NCI-H82 treated with DMSO at 0.1 percent for 48 hours (cell line): ENCODE measurements around the gene UFSP2.
A peak's percentile ranks its signal among the peaks of the same experiment; 100 is the strongest.

Source experiments
- DNase-seq: peaks from one replicate; lab custom pipeline; 2025; ENCODE audit not compliant: unreplicated experiment; lab: John Stamatoyannopoulos, UW

UFSP2 gene

DNA sequence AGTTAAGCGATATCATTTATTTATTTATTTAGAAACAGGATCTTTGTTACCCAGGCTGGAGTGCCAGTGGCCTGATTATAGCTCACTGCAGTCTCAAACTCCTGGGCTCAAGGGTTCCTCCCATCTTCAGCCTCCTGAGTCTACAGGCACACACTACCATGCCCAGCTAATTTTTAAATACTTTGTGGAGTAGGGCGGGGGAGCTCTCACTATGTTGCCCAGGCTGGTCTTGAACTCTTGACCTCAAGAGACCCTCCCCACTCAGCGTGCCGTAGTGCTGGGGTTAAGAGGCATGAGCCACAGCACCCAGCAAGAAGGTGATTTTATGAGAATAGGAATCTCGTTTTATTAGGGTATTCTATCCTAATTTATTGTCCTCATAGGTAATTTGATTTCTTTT is 3.9 kb upstream of the UFSP2 start:
- no peak for DNase-seq

DNA sequence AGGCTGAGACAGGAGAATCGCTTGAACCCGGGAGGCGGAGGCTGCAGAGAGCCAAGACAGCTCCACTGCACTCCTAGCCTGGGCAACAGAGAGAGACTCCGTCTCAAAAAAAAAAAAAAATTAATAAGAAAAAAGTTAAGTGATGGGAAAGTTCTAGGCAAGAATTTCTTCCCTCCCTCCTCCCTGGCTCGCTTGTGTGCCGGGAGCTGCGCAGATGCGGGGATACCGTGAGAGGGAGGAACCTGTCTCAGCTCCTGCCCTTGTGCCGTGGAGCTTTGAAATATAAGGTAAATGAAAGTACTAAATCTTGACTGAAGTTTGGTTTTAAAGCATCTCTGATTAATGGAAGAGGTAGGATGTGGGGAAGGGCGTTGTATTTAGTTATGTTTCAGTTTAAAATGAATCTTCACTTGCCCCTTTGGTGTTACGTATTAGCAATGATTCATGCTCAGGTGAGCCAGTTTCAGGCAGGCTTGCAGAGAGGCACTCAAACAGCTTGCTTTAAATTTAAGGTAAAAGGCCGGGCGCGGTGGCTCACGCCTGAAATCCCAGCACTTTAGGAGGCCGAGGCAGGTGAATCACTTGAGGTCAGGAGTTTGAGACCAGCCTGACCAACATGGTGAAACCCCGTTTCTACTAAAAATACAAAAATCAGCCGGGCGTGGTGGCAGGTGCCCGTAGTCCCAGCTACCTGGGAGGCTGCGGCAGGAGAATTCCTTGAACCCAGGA is 1.4 kb upstream of the UFSP2 start:
- DNase-seq: no peak

DNA sequence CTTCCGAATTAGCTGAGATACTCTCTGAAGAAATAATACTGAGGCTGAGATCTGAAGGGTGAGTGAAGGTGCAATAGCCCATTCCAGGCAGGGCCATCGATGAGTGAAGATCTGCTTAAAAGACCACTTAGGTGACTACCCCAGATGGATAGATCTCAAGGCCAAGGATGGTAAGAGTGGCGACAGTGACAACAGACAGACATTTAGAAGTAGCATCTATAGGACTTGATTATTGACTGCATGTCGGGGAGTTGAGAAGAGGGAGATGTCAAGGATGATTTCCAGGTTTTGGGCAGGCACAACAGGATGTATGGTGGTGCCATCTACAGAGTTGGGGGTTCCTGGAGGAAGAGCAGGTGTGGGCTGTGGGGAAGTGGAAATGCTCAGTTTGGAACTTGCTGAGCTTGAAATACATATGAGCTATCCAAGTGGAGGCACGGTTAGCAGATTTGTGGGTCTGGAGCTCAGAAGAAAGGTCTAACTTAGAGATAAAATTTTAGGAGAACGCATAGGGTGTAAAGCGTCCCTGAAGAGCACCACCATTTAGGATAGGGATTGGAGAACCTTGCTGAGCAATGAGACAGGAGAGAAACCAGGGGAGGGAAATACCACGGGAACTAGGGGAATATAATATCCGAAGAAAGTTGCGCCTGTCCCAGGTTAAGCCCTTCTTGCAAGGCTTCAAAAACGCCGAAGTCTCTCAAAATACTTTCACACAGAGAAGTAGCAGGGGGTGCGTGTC is 688 bp downstream of the UFSP2 start:
- DNase-seq: no peak

DNA sequence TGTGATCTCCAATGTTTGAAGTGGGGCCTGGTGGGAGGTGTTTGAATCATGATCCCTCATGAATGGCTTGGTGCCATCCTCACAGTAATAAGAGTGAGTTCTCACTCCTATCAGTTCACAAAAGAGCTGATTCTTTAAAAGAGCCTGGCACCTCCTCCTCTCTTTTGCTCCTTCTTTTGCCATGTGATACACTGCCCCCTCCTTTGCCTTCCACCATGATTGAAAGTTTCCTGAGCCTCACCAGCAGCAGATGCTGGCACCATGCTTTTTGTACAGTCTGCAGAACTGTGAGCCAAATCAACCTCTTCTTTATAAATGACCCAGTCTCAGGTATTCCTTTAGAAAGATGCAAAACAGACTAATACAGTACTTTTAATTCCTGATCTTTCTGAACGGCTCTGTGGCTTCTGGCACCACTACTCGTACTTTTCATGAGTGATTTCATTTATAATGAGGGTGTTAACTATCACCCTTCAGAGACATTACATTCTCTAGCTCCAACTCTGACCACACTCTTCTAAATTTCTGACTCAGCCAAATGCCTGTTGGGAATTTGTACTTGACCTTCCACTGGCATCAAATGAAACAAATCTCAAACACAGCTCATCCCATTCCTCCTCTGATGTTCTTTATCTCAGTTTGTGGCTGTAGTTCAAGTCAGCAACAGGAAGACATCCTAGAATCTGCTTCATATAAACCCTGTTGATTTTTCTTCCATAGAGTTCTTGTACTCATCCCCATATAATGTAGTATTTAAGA is 4.2 kb downstream of the UFSP2 start:
- no peak for DNase-seq

DNA sequence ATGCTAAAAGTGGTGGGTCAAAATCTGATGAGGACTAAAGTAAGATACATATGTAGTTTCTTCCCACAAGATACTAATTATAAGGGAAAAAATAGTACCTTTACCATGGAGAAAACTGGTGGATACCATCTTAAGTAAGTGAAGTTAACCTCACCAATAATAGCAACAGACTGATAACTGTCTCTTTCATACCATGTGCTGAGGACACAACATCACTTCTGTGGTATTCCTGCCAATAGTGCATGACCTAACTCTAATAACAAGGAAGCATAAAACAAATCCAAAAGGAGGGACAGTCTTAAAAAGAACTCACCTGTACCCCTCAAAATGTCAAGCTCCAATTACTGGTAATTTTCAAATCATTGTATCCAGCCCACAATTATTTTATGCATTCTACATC is 8.8 kb downstream of the UFSP2 start:
- DNase-seq: no peak

DNA sequence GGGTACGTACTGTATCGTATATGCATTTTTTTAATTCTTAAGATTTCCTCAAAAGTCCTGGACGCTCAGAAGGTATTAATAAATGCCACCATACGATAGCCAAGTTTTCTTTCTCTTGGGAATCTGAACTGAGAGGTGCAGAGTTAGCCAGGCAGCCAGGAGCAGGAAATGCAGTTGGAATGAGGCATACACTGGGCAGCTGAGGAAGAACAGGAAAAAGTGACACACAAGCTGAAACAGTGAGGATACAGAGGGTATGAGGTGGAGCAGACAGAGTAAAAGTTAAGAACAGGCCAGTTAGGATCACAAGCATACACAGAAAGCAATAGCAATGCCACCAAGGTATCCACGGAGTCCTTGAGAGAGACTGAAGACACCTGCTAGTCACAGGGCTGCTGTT is 13.4 kb downstream of the UFSP2 start:
- DNase-seq: no peak

DNA sequence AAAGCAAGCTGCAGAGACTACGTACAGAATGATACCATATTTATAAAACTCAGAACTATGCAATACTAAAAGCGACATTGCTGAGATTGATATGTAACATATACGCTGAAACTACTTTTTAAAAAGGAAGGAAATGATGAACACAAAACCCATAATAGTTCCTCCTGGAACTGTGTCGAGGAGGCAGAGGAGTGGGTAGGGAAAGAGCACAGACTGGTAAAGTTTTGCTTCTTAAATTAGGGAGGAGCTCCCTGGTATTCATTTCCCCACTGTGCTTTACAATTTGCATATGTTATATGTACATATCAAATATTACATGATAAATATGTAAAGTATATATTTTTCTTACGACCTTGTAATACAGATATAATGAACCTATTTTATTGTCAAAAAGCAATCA is 13.9 kb downstream of the UFSP2 start:
- DNase-seq: no peak

DNA sequence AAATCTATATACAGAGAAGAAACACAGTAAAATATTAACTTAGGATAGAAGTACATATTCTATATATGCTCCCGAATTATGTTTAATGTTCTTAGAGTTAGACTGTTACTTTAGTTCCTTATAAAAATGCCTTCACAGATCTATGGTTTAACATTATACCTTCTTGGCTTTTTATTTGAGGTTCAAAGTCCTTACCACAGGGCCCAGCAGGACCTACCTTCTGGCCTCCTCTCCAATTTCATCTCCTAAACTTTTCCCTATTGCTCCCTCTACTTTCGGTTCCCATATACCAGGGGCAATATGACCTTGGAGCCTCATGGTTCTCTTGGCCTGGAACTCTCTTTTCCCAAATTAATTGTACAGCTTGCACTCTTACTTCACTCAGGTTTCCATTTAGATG is 17.3 kb downstream of the UFSP2 start:
- DNase-seq: no peak

DNA sequence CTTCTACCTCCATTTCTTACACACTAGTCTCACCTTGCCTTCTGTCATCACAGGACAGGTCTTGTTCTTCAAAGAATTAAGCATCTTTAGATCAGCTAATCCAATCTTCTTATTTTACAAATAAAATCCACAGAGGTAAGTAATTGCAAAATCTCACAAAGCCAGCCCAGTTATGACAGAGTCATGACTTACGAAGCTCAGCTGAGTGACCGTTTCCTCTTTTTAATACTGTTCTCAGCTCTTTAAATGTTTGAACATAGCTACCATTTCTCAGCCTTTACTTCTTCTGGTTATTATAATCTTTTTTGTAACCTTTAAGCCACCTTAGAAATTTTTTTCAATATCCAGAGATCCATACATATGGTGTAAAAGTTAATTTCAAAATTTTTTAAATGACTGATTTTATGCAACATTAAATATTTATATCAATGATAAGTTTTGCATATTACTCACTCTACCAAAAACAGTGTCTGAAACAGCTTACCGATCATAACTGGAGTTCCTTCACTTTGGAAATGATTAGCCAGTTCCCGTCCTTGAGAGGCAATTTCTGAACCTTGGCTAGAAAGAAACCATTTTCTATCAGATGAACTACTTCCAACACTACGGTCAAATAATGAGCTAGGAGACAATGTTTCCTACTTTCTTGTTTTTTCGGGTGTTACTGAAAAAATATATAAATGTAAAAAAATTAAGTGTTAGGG is 20.3 kb downstream of the UFSP2 start:
- no peak for DNase-seq

DNA sequence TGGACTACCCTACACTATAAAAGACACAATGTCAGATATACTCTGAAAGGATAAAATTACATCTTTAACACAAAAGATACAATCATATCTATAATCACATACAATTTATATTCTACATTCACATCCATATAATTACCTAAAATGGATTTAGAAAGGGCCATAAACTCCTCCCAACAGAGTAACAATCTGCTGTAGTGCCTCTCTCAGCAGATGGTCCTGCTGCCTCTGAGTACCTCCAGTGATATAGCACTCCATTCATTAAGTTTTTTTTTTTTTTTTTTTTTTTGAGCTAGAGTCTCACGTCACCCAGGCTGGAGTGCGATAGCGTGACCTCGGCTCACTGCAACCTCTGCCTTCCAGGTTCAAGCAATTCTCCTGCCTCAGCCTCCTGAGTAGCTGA is 21.7 kb downstream of the UFSP2 start:
- DNase-seq: peak; percentile 55

DNA sequence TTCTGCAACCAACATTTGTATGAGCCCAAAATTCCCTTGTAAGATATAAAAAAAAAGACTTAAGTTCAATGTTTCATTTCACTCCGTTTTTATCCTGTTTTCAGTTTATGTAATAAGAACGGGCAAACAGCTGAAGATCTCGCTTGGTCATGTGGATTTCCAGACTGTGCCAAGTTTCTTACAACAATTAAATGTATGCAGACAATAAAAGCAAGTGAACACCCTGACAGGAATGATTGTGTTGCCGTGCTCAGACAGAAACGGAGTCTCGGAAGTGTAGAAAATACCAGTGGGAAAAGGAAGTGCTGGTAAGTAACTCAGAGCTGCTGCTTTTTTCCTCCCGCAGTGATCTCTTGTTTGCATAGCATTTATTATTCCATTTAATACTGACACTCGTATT is 26.3 kb downstream of the UFSP2 start:
- DNase-seq: no peak

DNA sequence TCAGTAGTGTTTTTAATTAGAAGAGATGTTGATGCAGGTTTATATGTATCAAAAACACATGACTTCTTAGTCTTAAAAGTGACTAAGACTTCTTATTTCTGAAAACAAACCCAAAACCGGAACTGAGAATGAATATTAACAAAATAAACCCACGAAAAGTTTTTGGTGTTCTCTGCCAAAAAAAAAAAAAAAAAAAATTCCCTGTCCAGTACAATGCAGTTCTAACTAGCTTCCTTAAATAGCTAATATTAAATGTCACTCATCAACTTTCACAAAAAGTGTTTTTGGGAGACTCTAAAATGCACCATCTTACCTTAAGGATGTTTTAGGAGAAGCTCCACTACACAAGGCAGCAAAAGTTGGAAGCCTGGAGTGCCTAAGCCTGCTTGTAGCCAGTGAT is 27.1 kb downstream of the UFSP2 start:
- no peak for DNase-seq

DNA sequence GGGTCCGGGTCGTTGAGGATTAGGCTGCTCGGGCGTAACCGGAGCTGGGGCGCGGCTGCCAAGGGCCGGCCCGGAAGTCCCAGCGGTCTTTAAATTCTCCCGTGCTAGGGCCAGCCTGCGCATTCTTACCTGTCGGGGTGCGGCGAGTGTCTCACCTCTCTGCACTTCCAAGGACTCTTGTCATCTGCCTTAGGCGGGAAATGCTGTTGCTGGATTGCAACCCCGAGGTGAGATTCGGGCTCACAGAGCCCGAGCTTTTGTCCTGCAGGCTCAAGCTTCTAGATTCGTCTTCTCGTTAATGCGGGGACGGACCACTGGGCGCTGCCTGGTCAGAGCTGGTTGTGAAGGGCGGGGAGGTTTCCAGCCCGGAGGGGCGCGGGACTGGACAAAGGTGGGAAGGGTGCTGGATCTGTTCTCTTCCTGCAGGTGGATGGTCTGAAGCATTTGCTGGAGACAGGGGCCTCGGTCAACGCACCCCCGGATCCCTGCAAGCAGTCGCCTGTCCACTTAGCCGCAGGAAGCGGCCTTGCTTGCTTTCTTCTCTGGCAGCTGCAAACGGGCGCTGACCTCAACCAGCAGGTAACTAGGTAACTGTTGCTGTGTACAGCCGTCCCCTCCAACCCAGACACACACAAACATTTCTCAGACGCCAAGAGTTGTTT is 28.9 kb downstream of the UFSP2 start, which contains the start of gene ANKRD37:
TSS of gene ANKRD37 (plus strand) at position 118 of the 662 bp plus-strand sequence. CDS start at position 201, 83 bp downstream.
- DNase-seq: no peak

DNA sequence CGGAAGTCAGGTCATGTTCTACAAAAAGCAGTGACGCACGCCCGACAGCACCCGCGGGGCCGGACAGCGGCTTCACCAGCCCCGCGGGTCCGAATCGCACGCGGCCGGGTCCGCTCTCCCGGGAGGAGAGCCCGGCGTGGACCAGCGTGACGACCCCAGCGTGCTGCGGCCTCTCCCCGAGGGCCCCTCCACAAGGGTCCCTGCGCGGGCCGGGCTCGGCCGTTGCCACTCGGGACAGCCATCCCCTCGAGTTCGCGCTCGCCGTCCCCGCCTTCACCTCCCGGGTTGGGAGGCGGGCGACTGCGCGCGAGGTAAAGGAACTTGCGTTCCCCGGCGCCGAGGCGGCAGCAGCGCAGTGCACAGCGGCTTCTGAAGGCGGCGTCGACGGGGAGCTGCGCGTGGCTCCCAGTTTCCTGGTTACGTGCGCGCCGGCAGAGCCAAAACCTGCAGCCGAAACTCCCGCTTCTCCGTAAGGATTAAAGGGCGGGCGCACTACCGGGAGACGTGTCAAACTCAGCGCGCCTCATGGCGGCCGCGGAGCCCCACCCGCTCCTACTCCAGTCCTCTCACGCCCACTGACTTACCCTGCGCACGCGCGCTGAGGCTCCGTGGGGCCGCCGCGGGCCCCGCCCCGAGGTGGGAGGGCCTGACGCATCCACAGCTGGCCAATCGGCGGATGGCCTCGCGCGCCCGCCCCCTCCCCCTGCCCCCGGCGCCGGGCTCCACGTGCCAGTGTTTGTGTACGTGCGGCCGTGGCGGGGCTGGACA is 29.6 kb downstream of the UFSP2 start:
- DNase-seq: peak; percentile 89

DNA sequence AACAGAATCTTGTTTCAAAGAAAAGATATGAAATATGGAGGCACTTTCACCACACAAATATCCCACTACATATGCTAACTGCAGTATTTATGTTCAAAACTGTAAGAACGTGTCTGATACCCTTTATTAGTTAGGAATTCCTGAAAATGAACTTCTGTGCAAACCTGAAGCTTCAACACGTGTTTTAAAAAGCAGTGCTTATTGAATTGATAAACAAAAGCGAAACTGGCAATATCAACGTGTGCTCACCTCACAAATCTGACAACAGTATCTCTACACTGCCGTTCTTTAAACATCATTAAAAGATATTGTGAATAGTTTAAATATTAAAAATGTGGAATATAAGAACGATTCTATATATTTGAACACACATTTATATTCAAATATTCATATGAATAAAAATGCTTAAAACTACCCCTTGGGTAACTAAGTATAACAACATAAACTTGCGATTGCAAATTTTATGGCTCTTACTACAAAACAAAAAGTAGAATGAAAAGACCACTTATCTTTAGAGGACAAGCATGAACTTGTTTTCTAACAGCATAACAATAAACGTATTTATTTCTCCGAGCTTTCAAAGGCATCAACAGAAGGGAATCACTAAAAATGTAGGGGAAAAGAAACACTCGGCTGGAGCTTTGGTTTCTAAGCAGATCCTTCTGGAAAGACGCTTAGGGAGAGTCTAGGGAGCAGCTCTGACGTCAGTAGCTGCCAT is 30.4 kb downstream of the UFSP2 start, which contains the start of gene LRP2BP:
TSS of gene LRP2BP (minus strand) at position 687 of the 718 bp plus-strand sequence. CDS start 17,738 bp downstream, outside the sequence.
- DNase-seq: peak; percentile 9

DNA sequence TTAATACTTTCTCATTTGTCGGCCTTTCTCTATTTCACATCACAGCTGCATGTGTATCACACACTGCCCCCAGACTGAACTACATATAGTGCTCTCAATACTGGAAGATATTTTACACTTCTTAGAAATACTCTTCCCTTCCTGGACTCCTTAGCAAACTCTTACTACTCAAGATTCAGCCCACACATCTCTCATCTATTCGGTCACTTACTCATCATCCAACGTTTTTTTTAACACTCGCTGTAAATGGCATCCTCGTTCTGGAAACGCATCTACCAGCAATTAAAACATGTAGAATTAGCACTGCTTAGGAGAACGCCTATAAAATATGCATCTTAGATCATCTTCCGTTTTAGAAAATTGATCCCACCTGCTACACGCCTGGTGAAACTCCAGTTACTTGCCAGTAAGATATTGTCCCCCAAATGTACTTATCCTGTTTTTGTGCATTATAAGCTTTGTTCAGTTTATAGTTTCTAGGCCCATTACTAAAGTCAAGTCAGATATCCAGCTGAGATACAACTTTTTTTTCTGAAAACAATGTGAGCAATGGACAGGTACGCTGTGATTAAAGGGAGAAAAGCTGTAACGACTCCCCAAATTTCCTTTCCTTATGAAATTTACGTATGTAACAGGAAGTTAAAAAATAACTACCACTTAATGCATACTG is 31.1 kb downstream of the UFSP2 start:
- no peak for DNase-seq

DNA sequence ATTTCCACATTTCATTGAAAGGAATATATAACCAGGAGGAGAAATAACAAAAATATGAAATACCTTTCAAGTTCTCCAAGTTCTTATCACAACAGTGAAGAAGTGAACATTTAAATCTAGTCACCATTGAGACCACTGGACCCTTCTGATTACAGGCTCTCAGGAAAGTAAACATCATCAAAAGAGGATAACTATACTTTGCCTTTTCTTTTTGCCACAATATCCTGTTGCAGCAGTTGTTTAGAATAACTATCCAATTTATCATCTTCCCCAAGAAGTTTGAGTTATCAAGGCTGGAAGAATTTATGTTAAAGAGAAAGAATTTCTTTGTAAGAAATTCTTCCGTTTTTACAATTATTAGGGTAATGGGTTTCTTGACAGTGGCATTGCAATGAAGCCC is 33.6 kb downstream of the UFSP2 start:
- DNase-seq: no peak

DNA sequence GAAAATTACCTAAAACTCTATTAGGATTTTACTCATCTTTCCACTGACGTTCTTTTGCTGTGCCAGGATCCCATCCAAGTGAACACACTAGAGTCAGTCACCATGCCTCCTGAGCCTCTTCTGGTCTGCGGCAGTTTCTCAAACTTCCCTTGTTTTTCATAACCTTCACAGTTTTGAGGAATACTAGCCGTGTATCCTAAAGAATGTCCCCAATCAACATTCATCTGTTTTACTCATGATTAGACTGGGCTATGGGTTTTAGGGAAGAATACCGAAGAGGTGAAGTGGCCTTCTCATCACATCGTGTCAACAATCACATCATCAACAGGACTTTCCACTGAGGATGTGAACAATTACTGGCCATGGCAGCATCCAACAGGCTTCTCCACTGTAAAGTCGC is 34.8 kb downstream of the UFSP2 start:
- DNase-seq: no peak

DNA sequence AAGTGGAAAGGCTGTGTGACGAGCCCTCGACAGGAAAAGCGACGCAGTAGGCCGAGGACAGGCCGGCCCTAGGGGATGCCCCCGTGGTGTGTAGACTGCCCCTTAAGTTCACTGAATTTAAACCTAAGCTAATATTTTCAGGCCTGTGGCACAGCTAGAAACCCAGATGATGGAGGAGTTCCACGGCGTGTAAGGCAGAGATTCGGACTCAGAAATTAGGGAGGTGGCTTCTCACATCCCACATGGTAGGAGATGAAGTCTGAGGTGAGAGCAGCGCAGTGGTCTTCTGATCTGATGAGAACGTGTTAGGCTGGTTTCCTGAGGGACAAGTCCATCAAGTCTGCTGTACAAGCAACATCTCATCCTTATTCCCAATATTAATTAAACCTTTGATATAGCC is 37.8 kb downstream of the UFSP2 start:
- DNase-seq: no peak
